Stimulated activated CD4-positive, alpha-beta T cell treated with anti-CD3 and anti-CD28 coated beads, Interleukin-4, amount 100 ng/mL, for 24 hours (primary cell): Measurements from ENCODE around the gene LAMTOR1.

Source experiments
- DNase-seq: peaks from one replicate; pipeline ENCODE4 v3.0.0-alpha.2; 2020

Gene LAMTOR1

GRCh38 chr11:72080326-72081183, 22.5 kb downstream of the LAMTOR1 start, which contains the start of the genes LRRC51 and NUMA1:
Gene LRRC51 (plus strand): TSS chr11:72080850. CDS start chr11:72089084, 8,234 bp downstream.
Gene NUMA1 (minus strand): TSS chr11:72080542. CDS start chr11:72035943, 44,599 bp downstream.
- DNase-seq = peak; percentile 99

- no peak for DNase-seq
Observed at GRCh38 chr11:72079819-72080325, 23.2 kb downstream of the LAMTOR1 start.

DNA sequence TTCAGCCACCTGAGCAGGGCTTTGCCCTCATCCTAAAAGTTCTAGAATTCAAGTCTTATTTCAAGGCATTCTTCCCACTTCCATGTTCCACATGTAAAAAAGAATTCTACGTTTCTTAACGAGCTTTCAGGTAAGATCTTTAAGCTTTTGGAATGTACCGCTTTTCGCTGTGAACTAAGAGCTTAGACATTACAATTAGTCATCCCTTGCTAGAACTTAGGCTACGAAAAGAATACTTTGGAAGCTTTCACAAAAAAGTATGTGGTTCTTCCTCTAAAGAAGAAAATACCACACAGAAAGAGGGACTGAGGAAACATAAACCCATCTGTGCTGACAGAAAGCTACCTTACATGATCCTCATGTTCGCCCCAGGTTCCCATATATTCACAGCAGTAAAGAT, 24.6 kb downstream of the LAMTOR1 start:
- no peak for DNase-seq

- DNase-seq = no peak
Observed at GRCh38 chr11:72075756-72076155, 27.3 kb downstream of the LAMTOR1 start.

GRCh38 chr11:72075109-72075508, 28.0 kb downstream of the LAMTOR1 start:
- DNase-seq = no peak

- DNase-seq = no peak
Observed at GRCh38 chr11:72072348-72072747, 30.7 kb downstream of the LAMTOR1 start.

GRCh38 chr11:72070491-72070890, 32.6 kb downstream of the LAMTOR1 start:
- DNase-seq = no peak

- DNase-seq = no peak
Observed at GRCh38 chr11:72069787-72070251, 33.3 kb downstream of the LAMTOR1 start.

- DNase-seq = no peak
Observed at GRCh38 chr11:72069200-72069599, 33.9 kb downstream of the LAMTOR1 start.

- no peak for DNase-seq
Observed at GRCh38 chr11:72067676-72068075, 35.4 kb downstream of the LAMTOR1 start.

DNA sequence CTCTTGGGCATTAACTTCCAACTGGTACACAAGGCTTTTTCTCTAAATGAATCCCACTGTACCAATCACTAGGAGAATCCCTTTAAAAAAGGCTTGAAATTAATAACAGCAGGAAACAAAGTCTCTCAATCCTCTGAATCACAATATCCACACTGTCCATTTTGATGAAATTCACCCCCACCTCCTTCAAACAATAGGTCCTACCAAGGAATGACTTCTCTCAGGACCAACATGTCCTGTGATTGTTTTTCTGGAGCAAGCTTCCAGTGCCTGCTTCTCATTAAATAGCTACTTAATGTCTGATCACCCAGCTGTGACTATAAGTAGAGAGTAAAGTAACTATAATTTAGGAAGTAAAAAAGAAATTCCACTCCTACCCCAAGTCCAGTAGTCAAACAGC, 35.8 kb downstream of the LAMTOR1 start:
- DNase-seq = no peak

DNA sequence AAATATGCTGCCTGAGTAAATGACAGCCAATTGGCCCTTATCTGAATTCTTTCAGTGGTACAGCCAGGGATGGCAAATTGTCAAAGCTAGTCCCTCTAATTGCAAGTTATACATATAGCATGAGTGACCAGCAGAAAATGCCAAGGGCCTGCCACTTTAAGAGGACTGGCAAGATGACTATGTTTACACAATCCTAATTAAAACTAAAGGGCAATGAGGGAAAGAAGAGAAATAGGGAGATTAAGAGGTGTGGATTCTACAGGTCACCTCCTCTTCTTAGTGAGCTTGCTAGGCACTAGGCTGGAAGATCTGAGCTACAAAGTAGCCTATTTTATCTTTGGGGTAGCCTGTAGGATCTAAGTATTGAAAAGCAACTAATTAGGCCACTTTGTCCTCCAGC, 36.2 kb downstream of the LAMTOR1 start:
- no peak for DNase-seq

DNA sequence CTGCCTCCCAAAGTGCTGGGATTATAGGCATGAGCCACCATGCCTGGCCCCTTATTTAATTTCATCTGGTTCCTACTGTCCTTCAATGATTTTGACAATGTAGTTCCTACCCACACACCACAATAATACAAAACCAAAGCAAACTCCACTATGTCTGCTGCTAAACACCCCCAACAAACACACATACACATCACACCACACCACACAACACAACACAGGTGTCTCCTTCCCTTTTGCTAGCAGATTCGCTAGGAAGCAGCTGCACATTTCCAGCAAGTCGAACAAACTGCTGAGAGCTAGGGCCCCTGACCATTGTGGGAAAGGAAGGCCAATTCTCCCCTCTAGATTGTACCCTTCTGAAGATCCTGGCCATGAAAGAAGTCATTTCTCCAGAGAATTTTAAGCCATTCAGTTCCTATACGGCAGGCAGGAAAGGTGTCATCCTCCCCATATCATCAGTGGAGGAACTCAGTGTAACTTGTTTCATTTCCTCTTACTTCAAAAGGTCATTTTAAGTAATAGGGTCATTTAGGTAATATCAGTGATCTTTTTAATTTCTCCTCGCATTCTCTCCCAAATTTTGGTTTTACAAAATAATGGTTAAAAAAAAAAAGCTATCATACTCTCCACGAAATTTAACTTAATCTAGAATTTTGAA, 41.2 kb downstream of the LAMTOR1 start:
- DNase-seq = no peak

DNA sequence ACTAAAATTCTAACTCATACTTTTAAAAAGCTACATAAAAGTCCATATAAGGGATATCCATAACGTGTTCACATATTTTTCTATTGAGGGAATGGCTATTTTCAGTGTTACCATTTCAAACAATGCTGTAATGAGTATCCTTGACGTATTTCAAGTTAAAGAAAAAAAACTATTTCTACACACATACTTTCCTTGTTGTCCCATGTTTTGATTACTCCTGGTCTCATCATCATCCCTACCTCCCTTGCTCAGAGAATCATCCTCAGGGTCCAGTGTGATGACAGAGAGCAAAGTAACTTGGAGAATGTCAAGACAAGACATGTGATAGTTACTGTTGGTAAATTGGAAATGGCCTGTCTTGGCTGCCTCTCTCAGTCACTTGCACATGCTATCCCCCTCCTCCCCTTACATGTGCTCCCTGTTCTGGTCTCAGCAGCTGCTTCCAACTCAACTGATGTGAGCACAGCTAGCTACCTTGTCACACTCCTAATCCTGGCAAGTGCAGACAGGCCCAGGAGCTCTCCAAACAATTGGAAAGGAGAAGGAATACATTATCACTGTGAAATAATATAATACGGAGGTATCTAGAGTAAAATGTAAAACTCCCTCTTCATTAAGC, 44.6 kb downstream of the LAMTOR1 start:
- no peak for DNase-seq

GRCh38 chr11:72048766-72049460, 54.2 kb downstream of the LAMTOR1 start:
- no peak for DNase-seq
